HCT116 (cell line): ENCODE data around the gene SDCCAG8. TPM values are rescaled to one million over a fixed set of nuclear protein-coding genes. Genes with fewer than 3 reads are reported as not detected.

Source experiments
- ATAC-seq: fragments of 200-7000 bp; cut with Tn5 transposase; 2 replicates; pipeline ENCODE4 v1.9.1; 2020; ENCODE audit warnings: mild to moderate bottlenecking, moderate library complexity
- BruUV-seq: library from RNA; stranded (reverse); fragments of 400-500 nt; replicated peaks from 2 replicates; lab custom pipeline; 2021; lab: Mats Ljungman, UMichigan
- CTCF ChIA-PET: fragments of 300-600 bp; sonication (Branson Sonifier 250); formaldehyde crosslinking; loops from one replicate; lab custom pipeline; 2021; ENCODE audit warnings: antibody characterized with exemption; lab: Charles Lee
- POLR2A ChIA-PET: fragments of 300-600, 350-600 bp; sonication (Branson Sonifier 250); formaldehyde crosslinking; loops from one replicate; lab custom pipeline; 2021; ENCODE audit warnings: antibody characterized with exemption; lab: Charles Lee
- RAD21 ChIA-PET, 2 experiments: fragments of 300-600 bp; sonication (Branson Sonifier 250); formaldehyde crosslinking; loops; one replicate each; lab custom pipeline; 2023; ENCODE audit warnings: low total read pairs in 2 of 2; ENCODE audit not compliant: uncharacterized antibody in 2 of 2, unreplicated experiment in 2 of 2, low non-redundant PET in 1 of 2; lab: Charles Lee
- DNase-seq: peaks from one replicate; pipeline ENCODE4 v3.0.0-alpha.2; 2010; ENCODE audit warnings: low read depth, low spot score
- H2AFZ ChIP-seq: fragments of 200-600 bp; shearing (Covaris generic), sonication (generic); 2 replicates; pipeline ENCODE4 v1.6.1; 2017; ENCODE audit warnings: low read depth, mixed run types, mixed read lengths, antibody characterized with exemption, low read length; ENCODE audit not compliant: poor library complexity, severe bottlenecking
- H3K27ac ChIP-seq: 2 replicates; pipeline ENCODE4 v1.5.1; 2012; ENCODE audit warnings: low read depth, low read length
- H3K27me3 ChIP-seq: fragments of 200-600 bp; sonication (generic); 2 replicates; pipeline ENCODE4 v1.6.1; 2016; ENCODE audit warnings: mixed run types, low read length, mixed read lengths; ENCODE audit not compliant: insufficient read depth
- H3K36me3 ChIP-seq, 2 experiments: fragments of 200-500 bp in 1 of 2; fragments of 200-600 bp in 1 of 2; sonication (Bioruptor generic) in 1 of 2; sonication (generic) in 1 of 2; 2 replicates each; pipeline versions ENCODE4 v1.5.1 to v1.6.1; 2014 to 2016; ENCODE audit warnings: low read length in 2 of 2, inconsistent platforms in 1 of 2, mixed read lengths in 1 of 2, mixed run types in 1 of 2; ENCODE audit not compliant: insufficient read depth in 2 of 2, control insufficient read depth in 1 of 2
- H3K4me1 ChIP-seq, 2 experiments: fragments of 200-600 bp in 1 of 2; sonication (generic) in 1 of 2; 2 replicates each; pipeline versions ENCODE4 v1.5.1 to v1.6.1; 2012 to 2017; ENCODE audit warnings: low read length in 2 of 2, inconsistent platforms in 1 of 2, mild to moderate bottlenecking in 1 of 2, mixed read lengths in 1 of 2, mixed run types in 1 of 2, moderate library complexity in 1 of 2; ENCODE audit not compliant: insufficient read depth in 2 of 2, control insufficient read depth in 1 of 2
- H3K4me2 ChIP-seq: fragments of 200-600 bp; sonication (generic); 2 replicates; pipeline ENCODE4 v1.6.1; 2017; ENCODE audit warnings: mixed run types, low read length, mixed read lengths
- H3K4me3 ChIP-seq, 2 experiments: fragments of 200-600 bp in 1 of 2; sonication (generic) in 1 of 2; replicated peaks in 1 of 2; 2 replicates each; pipeline ENCODE4 v1.5.1; 2011 to 2016; ENCODE audit warnings: low read length in 2 of 2, control low read depth in 1 of 2, low read depth in 1 of 2, mild to moderate bottlenecking in 1 of 2, mixed read lengths in 1 of 2, mixed run types in 1 of 2
- H3K79me2 ChIP-seq: fragments of 200-600 bp; sonication (generic); 2 replicates; pipeline ENCODE4 v1.6.1; 2017; ENCODE audit warnings: mild to moderate bottlenecking, mixed run types, low read length, moderate library complexity, mixed read lengths; ENCODE audit not compliant: insufficient read depth
- H3K9ac ChIP-seq: fragments of 200-600 bp; sonication (generic); 2 replicates; pipeline ENCODE4 v1.6.1; 2016; ENCODE audit warnings: low read length, mixed read lengths
- H3K9me2 ChIP-seq: fragments of 200-600 bp; sonication (generic), shearing (Covaris generic); 2 replicates; pipeline ENCODE4 v1.6.1; 2017; ENCODE audit warnings: mixed run types, mild to moderate bottlenecking, moderate library complexity; ENCODE audit not compliant: insufficient read depth
- H3K9me3 ChIP-seq, 2 experiments: fragments of 200-500 bp in 1 of 2; fragments of 200-600 bp in 1 of 2; sonication (Bioruptor generic) in 1 of 2; sonication (generic) in 1 of 2; 2 replicates each; pipeline ENCODE4 v1.6.1; 2014 to 2017; ENCODE audit warnings: low read length in 2 of 2, mixed read lengths in 2 of 2, inconsistent platforms in 1 of 2, low read depth in 1 of 2, mild to moderate bottlenecking in 1 of 2, mixed run types in 1 of 2, moderate library complexity in 1 of 2; ENCODE audit not compliant: control insufficient read depth in 1 of 2, insufficient read depth in 1 of 2
- H4K20me1 ChIP-seq: fragments of 200-600 bp; sonication (generic), shearing (Covaris generic); 2 replicates; pipeline ENCODE4 v1.6.1; 2017; ENCODE audit warnings: mixed run types, mild to moderate bottlenecking, moderate library complexity; ENCODE audit not compliant: insufficient read depth
- CEBPB ChIP-seq: IDR thresholded peaks from 2 replicates; pipeline ENCODE4 v1.6.1; 2012; ENCODE audit warnings: low read depth
- CTCF ChIP-seq, 3 experiments: fragments of 200-600 bp in 1 of 3; sonication (generic) in 1 of 3; IDR thresholded peaks in 2 of 3; conservative IDR thresholded peaks in 1 of 3; 2 replicates each; pipeline ENCODE4 v1.5.1; 2012 to 2017; ENCODE audit warnings: low read depth in 2 of 3, low read length in 2 of 3, antibody characterized with exemption in 1 of 3, borderline replicate concordance in 1 of 3, control low read depth in 1 of 3, mild to moderate bottlenecking in 1 of 3, mixed read lengths in 1 of 3, mixed run types in 1 of 3, moderate library complexity in 1 of 3; ENCODE audit not compliant: insufficient read depth in 1 of 3
- EGR1 ChIP-seq: IDR thresholded peaks from 2 replicates; pipeline ENCODE4 v1.6.1; 2012; ENCODE audit warnings: low read depth
- EZH2 ChIP-seq: fragments of 200-600 bp; sonication (generic); IDR thresholded peaks from 2 replicates; pipeline ENCODE4 v1.6.1; 2017; ENCODE audit warnings: antibody characterized with exemption, mixed run types
- JUND ChIP-seq: IDR thresholded peaks from 2 replicates; pipeline ENCODE4 v1.6.1; 2012
- MAX ChIP-seq: IDR thresholded peaks from 2 replicates; pipeline ENCODE4 v1.6.1; 2012
- POLR2A ChIP-seq: IDR thresholded peaks from 2 replicates; pipeline ENCODE4 v1.7.0; 2011; ENCODE audit warnings: borderline replicate concordance; ENCODE audit not compliant: insufficient read depth, insufficient read length; ENCODE audit errors: extremely low read depth
- POLR2AphosphoS5 ChIP-seq: IDR thresholded peaks from 2 replicates; pipeline ENCODE4 v1.6.1; 2011; ENCODE audit warnings: mild to moderate bottlenecking, low read depth, low read length, moderate library complexity
- RAD21 ChIP-seq: IDR thresholded peaks from 2 replicates; pipeline ENCODE4 v1.6.1; 2012; ENCODE audit warnings: low read depth, mild to moderate bottlenecking
- SIN3A ChIP-seq: IDR thresholded peaks from 2 replicates; pipeline ENCODE4 v1.6.1; 2012; ENCODE audit warnings: low read depth
- SP1 ChIP-seq: IDR thresholded peaks from 2 replicates; pipeline ENCODE4 v1.6.1; 2012; ENCODE audit warnings: low read depth
- YY1 ChIP-seq: IDR thresholded peaks from 2 replicates; pipeline ENCODE4 v1.6.1; 2011; ENCODE audit warnings: low read length, low read depth, moderate library complexity, mild to moderate bottlenecking; ENCODE audit not compliant: insufficient replicate concordance; ENCODE audit errors: extremely low read depth
- ZFX ChIP-seq: fragments of 450-650 bp; IDR thresholded peaks from 2 replicates; pipeline ENCODE4 v1.6.1; 2017
- intact Hi-C: fragments of 100-400 bp; cut with micrococcal nuclease; formaldehyde crosslinking; loops from 2 replicates; pipeline ENCODE4 v1.10.0; 2022
- total RNA-seq: library from RNA; stranded (reverse); gene quantifications from one replicate; pipeline ENCODE4 v1.2.1, GENCODE V29; 2021; ENCODE audit not compliant: unreplicated experiment
- TF ChIP-seq, protein P1 (sequence below): IDR thresholded peaks from 2 replicates; pipeline ENCODE4 v1.6.1; 2011; ENCODE audit warnings: mild to moderate bottlenecking, low read length, moderate library complexity; ENCODE audit not compliant: insufficient replicate concordance; ENCODE audit errors: extremely low read depth

The SDCCAG8 gene
- total RNA-seq, 1 experiment from 2014 or later, result 38.2 TPM

DNA sequence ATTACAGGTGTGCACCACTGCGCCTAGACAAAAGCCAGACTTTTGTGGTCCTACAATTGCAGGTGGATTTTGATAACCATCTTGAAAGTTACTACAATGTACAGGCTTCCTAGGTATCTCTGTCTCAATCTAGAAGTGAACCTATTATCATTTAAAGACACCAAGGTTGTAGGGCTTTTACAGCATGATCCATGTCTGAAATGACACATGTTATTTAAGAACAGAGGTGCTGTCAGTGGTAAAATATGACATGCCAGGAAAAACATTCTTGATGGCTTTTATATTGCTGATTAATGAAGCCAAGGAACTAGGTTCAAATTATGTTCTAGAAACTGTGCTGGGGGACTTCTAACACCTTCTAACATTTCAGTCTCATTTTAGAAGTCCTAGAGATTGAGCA lies 253.1 kb downstream of the SDCCAG8 start:
- peaks cover 5% of the 10 kb centered on the region; the same call in 1 of the 2 replicates for H3K27me3 ChIP-seq
- RAD21 ChIA-PET, result no interaction called here
- H3K4me2 ChIP-seq, result no peak overlapping the region
- H4K20me1 ChIP-seq, result no peaks in the 10 kb centered on the region
- POLR2A ChIA-PET, result no interaction called here
- H3K9me3 ChIP-seq, result no peaks in the 10 kb centered on the region
- no peaks in the 10 kb centered on the region for H3K4me1 ChIP-seq
- no peaks in the 10 kb centered on the region for H3K9me2 ChIP-seq
- H3K36me3 ChIP-seq, result no peaks in the 10 kb centered on the region
- BruUV-seq, result no TSS peak
- H3K9ac ChIP-seq, result no peak overlapping the region
- ATAC-seq (no peak), DNase-seq (no peak)
- intact Hi-C loops, result no loop called here
- no peak overlapping the region for H2AFZ ChIP-seq
- CTCF ChIA-PET, result no interaction called here
- H3K4me3 ChIP-seq, result no peak overlapping the region
- no peaks in the 10 kb centered on the region for H3K79me2 ChIP-seq
- no peak for TF ChIP-seq POLR2AphosphoS5
- TF ChIP-seq POLR2A, result no peak
- TF ChIP-seq CTCF (IDR thresholded peaks at IDR 0.05 in 2 of 3, conservative IDR thresholded peaks at IDR 0.05 in 1 of 3; ENCODE audit: borderline replicate concordance in 1 of 3, insufficient read depth in 1 of 3, low read depth in 2 of 3, low read length in 2 of 3), result no peak
- no peak for TF ChIP-seq JUND
- TF ChIP-seq ZFX, result no peak
- TF ChIP-seq SIN3A, result no peak
- no peak overlapping the region for H3K27ac ChIP-seq

DNA sequence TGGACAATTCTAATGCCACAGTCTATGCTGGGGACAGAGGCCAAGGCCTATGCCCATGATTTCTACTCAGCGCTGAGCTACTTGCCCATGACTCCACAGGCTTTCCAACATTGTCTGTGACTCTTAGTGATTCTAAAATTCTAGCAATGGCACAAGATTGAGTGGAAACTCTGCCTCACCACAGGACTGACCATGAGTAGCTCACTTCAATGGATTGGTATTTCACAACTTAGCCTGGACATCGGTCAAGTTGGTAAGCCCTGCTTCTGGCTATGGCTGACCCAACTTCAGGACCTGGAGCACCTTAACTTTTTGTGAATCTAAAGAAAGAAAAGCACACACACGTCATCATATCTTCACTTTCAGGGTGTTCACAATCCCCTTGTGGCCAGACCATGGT lies 255.1 kb downstream of the SDCCAG8 start:
- POLR2A ChIA-PET, result no interaction called here
- TF ChIP-seq CEBPB (no peak), EGR1 (no peak), RAD21 (no peak), POLR2AphosphoS5 (no peak), JUND (no peak), EZH2 (no peak), MAX (no peak), SIN3A (no peak), SP1 (no peak), ZFX (no peak), CTCF (IDR thresholded peaks at IDR 0.05 in 2 of 3, conservative IDR thresholded peaks at IDR 0.05 in 1 of 3; ENCODE audit: borderline replicate concordance in 1 of 3, insufficient read depth in 1 of 3, low read depth in 2 of 3, low read length in 2 of 3) (no peak), YY1 (no peak), POLR2A (no peak)
- TF ChIP-seq, protein P1, sequence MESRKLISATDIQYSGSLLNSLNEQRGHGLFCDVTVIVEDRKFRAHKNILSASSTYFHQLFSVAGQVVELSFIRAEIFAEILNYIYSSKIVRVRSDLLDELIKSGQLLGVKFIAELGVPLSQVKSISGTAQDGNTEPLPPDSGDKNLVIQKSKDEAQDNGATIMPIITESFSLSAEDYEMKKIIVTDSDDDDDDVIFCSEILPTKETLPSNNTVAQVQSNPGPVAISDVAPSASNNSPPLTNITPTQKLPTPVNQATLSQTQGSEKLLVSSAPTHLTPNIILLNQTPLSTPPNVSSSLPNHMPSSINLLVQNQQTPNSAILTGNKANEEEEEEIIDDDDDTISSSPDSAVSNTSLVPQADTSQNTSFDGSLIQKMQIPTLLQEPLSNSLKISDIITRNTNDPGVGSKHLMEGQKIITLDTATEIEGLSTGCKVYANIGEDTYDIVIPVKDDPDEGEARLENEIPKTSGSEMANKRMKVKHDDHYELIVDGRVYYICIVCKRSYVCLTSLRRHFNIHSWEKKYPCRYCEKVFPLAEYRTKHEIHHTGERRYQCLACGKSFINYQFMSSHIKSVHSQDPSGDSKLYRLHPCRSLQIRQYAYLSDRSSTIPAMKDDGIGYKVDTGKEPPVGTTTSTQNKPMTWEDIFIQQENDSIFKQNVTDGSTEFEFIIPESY, result no peak

More for the DNA sequence above, 255.1 kb downstream of the SDCCAG8 start:
- H2AFZ ChIP-seq, result no peak overlapping the region
- H3K27ac ChIP-seq, result no peak overlapping the region
- ChIA-PET RAD21 (no interaction called here), CTCF (no interaction called here)
- ATAC-seq (no peak), DNase-seq (no peak)
- no peaks in the 10 kb centered on the region for H3K9me3 ChIP-seq
- no peaks in the 10 kb centered on the region for H3K4me1 ChIP-seq
- no TSS peak for BruUV-seq
- no peaks in the 10 kb centered on the region for H3K36me3 ChIP-seq
- no peaks in the 10 kb centered on the region for H3K79me2 ChIP-seq
- H3K27me3 ChIP-seq, result peaks cover 5% of the 10 kb centered on the region; the same call in 1 of the 2 replicates
- H3K9ac ChIP-seq, result no peak overlapping the region
- intact Hi-C loops, result no loop called here
- no peaks in the 10 kb centered on the region for H3K9me2 ChIP-seq
- H3K4me2 ChIP-seq, result no peak overlapping the region
- no peak overlapping the region for H3K4me3 ChIP-seq
- H4K20me1 ChIP-seq, result no peaks in the 10 kb centered on the region
